GM21619 (cell line): ENCODE data around the gene BLOC1S2.
A peak's percentile ranks its signal among the peaks of the same experiment; 100 is the strongest.
"Not testable (repeated sequence)": the region's sequence is repeated elsewhere in the genome, so short reads cannot be mapped to it uniquely, and the experiment has no call there.

Source experiments
- ATAC-seq: cut with Tn5 transposase; IDR thresholded peaks from one replicate; pipeline ENCODE4 v1.9.1; 2021; ENCODE audit not compliant: unreplicated experiment

Gene BLOC1S2

GRCh38 chr10:100286051-100287033, at the start of gene BLOC1S2:
Gene BLOC1S2, minus strand, starts transcription at chr10:100286680. Its CDS starts 21 bp downstream, at chr10:100286659.
- ATAC-seq, result peak; percentile 85

DNA sequence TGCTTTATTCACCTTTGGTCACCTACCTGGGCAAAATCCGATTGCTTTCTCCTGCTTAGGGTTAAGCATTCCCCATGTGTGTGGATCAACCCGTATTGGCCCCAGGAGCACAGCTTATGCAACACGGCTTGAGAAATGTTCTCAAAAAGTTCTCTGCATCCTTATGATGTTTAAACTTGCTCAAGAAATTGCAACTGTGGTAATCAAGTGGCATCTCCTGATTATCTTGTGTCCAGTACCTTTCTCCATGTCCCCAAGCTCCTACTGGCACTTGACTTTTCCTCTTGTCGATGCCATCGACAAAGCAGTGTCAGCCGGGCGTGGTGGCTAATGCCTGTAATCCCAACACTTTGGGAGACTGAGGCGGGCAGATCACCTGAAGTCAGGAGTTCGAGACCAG, 48.3 kb upstream of the BLOC1S2 start:
- ATAC-seq, result no peak

DNA sequence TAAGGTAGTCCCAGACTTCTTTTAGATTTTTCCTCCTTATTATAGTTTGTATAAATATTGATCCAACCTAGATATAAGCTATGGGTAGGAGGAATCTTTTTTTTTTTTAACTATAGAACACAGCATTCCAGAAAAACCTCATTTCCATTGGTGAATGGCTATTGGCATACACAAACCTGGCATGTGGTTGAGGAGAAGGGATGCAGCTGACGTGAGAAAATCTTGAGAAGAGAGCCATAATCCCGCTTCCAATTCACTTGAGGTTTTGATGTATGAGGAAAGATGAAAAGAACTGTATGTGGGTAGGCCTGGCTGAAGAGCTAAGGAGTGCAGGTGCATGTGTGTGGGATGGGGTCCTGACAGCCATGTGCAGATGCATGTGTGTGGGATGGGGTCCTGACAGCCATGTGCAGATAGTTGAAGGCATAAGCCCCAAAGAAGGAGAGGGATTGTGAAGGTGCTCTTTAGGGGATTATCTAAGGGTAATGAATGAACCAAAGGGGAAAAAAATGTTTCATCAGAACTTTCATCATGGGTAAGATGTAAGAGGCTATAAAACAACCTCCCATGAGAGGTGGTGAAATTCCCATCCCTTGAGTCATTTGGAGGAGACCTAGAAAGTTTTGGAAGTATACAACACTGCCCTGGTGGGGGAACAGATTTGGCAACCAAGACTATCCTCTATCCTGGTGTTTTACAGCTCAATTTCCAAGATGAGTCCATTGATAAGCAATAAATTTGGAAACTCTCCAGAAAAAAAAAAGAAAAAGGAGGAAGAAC, 47.4 kb upstream of the BLOC1S2 start:
- no peak for ATAC-seq

DNA sequence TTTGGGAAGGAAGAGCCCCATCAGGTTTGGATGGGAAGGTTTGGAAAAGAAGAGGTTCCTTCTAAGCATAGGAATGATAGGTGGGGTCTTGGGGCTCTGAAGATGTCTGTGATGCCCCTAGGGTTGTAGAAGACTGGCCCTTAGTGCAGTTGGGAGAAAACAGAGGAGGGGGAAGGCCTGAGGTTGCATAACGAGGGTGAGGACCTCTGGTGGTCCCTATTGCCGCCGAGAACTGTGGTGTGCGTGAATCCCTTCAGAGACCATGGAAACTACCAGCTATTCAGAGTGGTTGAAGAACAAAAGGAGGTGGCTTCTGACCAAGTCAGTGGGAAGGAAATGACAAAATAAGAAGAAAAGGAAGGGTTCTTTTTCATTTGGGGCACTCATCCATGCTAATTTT, 46.6 kb upstream of the BLOC1S2 start:
- ATAC-seq, result no peak

- ATAC-seq, result no peak
Observed at GRCh38 chr10:100330079-100330478, 43.6 kb upstream of the BLOC1S2 start, which contains the start of gene PKD2L1. Gene PKD2L1, minus strand, starts transcription at chr10:100330228. Its CDS starts 125 bp downstream, at chr10:100330103.

- ATAC-seq, result no peak
Observed at GRCh38 chr10:100328198-100328597, 41.7 kb upstream of the BLOC1S2 start.

DNA sequence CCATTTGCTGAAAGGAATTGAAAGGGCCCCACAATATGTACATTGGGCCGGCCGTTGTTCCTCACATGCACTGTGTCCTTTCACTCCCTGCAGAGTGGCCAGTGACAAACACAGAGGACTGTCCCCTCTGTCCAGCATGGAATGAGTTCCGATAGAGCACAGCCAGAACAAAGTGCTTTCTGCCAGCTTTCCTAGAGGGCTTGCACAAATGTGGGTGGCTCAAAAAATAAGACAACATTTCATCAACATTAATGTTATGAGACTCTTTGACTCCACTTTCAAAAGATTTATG, 41.2 kb upstream of the BLOC1S2 start:
- no peak for ATAC-seq

DNA sequence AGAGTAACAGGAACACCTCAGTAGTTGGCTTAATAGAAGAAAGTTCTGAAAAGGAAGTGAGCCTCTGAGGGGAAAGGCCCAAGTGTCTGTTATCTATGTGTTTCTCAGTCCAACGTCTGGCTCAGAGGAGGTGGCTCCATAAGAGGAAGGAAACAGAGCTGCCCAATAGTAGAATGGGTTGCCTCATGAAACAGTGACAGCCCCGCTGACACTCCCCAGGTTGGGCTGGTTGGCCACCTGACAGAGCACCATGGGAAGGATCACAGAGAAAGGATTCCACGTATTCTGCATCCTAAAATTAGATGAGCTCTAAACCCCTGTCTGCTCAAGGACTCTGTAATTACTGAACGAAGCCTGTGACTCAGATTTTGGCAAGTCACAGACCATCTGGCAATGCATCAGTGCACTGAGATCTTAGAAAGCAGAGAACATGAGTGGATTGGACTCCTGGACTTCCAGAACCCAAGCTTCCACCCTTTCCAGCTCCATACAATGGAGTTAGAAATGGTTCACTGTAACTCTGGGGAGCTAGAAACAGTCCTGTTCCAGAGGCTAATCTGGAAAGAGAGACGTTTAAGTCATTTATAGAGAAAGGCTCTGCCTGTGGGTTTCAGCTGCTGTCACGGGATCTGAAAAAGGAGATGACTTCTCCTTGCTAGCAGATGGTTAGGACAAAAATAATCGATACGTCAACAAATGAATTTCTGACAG, 40.7 kb upstream of the BLOC1S2 start:
- ATAC-seq, result peak; percentile 99

- ATAC-seq, result no peak
Observed at GRCh38 chr10:100325158-100325557, 38.7 kb upstream of the BLOC1S2 start.

- ATAC-seq, result no peak
Observed at GRCh38 chr10:100319707-100320402, 33.4 kb upstream of the BLOC1S2 start.

- no peak for ATAC-seq
Observed at GRCh38 chr10:100318207-100318606, 31.7 kb upstream of the BLOC1S2 start.

DNA sequence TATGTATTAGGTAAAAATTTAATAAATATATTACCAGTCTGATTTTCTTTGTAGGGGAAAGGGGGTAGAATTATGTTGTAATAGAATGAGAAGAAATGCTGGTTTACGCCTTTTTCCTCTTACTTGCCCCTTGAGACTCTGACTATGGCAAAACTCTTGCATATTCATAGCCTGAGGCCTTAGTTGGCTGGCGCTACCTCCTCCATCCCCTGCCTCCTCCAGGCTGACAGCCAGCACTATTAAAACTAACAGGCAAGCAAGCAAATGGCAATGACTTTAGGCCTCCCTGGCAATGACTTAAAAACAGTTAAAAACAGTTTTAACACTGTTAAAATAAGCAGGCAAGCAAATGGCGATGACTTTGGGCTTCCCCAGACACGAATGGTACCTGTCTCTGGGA, 29.1 kb upstream of the BLOC1S2 start:
- no peak for ATAC-seq

- no peak for ATAC-seq
Observed at GRCh38 chr10:100311298-100311697, 24.8 kb upstream of the BLOC1S2 start.

- ATAC-seq, result no peak
Observed at GRCh38 chr10:100307684-100308083, 21.2 kb upstream of the BLOC1S2 start.

DNA sequence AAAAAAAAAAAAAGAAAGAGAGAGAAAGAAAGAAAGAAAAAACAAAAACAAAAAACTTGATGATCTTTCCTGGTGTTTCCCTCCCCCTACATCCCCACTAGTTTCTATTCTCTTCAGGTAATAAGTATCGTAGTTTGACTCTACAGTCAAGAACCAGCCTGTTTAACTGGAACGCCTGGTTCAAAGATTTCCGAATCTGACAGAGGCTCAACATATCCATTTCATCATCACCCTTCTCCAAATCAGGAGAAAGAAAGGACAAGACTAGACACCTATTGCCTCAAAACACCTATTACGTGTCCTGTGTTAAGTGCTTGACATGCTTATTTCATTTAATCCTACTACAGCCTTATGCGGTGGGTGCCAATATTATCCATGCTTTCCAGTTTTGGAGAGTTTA, 20.4 kb upstream of the BLOC1S2 start:
- no peak for ATAC-seq

GRCh38 chr10:100304414-100304813, 17.9 kb upstream of the BLOC1S2 start:
- no peak for ATAC-seq

GRCh38 chr10:100303724-100304319, 17.3 kb upstream of the BLOC1S2 start:
- ATAC-seq, result no peak

- not testable (repeated sequence) for ATAC-seq
Observed at GRCh38 chr10:100301123-100301522, 14.6 kb upstream of the BLOC1S2 start.

DNA sequence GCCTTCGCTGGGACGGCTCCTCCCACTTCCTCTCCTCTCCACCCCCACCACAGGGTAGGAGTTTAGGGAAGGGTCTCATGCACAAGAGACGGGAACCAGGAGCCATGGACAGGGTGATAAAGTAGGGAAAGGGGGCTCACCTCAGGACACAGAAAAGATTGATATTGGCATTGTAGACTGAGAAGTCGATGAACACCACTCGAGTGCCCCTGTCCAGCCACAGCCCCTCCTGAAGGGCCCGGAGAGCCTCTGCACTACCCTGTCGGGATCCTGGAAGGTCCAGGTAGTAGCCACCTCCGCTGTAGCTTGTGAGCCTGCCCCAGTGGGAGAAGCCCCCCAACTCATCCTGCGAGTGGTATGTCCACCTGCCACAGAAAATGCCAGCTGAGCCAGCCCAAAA, 10.8 kb upstream of the BLOC1S2 start:
- ATAC-seq, result no peak

DNA sequence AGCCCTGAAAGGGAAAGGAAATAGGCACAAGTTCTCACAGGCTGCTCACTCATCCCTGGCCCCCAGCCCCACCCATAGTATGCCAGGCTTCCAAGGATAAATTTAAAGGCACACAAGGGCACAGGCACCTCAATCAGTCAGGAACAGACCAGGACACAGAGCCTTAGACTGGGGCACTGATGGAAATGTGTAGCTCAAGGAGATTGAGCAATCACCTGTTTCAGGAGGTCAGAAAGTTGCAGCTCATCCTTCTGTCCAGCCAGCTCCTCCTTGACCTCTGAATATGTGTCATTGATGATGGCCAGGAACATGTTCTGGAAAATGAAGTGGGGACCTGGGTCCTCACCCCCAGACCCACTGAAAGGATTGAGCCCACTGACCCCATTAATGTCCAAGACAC, 6.6 kb upstream of the BLOC1S2 start:
- ATAC-seq, result no peak
